Measurements from ENCODE around the gene AQP10.
"Not testable (repeated sequence)": the region's sequence is repeated elsewhere in the genome, so short reads cannot be mapped to it uniquely, and the experiment has no call there.

AQP10 gene

DNA sequence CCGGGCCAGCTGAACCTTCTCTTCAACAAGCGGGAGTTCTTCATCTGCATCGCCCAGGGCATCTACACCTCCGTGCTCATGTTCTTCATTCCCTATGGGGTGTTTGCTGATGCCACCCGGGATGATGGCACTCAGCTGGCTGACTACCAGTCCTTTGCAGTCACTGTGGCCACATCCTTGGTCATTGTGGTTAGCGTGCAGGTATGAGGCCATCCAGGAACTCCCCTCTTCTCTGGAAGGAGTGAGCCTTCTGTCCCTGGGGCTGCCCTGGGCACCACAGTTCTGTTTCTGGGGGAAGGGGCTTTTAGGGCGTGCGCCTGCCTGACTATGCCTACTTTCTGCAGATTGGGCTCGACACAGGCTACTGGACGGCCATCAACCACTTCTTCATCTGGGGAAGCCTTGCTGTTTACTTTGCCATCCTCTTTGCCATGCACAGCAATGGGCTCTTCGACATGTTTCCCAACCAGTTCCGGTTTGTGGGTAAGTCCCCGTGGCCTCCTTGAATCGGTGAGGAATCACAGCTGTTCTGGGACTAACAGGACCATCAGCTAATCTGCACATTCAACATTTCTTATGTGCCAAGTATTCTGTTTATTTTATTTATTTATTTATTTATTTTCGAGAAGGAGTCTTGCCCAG lies 25.5 kb downstream of the AQP10 start:
- no peak for DNase-seq

DNA sequence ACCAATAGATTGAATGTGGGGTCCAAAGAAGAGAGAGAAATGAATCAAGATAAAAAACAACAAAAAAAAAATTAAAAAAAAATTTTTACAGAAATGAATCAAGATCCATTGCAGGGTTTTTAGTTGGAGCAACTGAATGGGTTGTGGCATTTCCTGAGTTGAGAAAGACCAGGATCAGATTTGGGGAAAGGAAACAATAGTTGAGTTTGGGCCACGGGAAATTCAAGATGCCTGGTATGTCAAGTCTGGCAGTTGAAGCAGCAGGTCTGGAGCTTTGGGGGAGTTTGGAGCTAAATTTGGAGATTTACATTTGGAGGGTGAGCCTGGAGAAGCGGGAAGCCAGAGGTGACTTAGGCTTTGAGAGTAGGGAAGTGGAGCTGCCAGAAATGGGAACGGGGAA lies 27.1 kb downstream of the AQP10 start:
- no peak for DNase-seq

DNA sequence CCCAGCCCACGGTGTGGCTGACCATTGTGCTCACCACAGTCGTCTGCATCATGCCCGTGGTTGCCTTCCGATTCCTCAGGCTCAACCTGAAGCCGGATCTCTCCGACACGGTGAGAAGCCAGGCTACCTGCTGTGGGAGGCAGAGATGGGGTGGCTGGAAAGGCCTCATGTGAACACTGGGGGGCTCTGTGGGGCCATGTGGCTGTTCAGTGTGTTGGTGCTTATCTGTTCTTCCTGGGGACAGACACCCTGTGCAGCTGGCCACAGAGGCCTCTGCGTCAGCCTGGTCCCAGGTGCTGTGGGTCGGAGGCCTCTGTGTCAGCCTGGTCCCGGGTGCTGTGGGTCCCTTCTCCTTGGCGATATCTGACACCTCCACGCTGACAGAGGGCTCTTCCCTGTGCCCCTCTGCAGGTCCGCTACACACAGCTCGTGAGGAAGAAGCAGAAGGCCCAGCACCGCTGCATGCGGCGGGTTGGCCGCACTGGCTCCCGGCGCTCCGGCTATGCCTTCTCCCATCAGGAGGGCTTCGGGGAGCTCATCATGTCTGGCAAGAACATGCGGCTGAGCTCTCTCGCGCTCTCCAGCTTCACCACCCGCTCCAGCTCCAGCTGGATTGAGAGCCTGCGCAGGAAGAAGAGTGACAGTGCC lies 27.7 kb downstream of the AQP10 start:
- no peak for DNase-seq

DNA sequence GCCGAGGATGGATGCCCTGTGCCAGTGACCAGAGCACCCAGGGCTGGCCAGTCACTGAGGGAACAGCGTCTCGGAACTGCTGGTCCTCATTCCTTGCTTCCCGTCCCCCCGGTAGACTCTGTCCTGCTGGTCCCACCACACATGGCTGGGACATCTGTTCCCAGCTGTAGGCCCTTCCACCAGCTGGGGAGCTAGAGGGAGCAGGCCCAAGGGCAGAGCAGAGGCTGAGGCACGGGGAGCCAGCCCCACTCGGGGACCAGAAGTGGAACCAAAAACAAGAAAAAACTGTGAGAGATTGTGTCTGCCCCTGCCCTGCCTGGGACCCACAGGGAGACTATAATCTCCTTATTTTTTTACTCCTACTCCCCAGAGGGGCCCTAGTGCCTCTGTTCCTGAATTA lies 28.2 kb downstream of the AQP10 start:
- no peak for DNase-seq

DNA sequence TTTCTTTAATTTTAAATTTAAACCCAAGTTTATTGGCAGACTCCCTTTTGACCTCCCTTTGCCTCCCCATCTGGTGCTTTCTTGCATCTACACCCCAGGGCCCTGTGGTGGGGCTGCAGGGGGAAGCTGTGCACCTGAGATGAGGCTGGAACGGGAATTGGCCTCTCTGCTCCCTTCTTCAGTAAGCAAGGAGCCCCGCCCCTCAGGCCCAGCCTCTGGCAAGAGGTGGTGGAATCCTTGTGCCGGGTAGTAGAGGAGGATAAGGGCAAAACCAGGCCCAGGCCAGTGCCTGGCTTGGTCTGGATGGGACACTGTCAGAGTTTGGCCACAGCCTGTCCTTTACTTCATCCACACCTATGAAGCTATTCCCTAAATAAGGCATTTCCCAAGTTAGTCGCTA lies 29.5 kb downstream of the AQP10 start:
- no peak for DNase-seq

DNA sequence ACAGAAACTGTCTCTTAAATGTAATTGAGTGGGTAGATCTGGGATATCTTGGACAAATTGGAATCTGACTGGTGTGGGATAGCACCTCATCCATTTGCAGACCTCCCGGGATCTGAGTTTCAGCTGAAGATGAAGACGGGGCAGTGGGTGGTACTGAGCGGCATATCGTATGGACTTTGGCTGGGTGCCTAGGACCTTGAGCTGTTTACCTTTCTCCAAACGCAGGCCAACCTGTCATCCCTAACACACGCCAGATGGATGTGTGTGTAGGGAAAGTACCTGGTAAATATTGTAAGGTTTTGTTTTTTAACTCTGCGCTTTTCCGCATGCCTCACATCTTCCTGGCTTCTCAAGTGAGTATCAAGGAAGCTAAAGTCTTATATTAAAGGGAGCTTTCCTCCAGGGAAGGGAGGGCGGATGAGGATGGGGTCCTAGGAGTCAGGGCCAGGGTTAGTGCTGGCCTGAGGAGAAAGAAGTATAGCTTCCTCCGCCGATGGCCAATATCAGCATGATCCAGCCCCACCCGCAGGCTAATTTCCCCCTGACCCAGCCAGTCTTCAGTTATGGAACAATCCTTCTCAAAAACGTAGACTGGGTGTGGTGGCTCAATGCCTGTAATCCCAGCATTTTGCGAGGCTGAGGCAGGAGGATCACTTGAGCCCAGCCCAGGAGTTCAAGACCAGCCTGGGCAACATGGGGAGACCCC lies 30.6 kb downstream of the AQP10 start:
- no peak for DNase-seq

DNA sequence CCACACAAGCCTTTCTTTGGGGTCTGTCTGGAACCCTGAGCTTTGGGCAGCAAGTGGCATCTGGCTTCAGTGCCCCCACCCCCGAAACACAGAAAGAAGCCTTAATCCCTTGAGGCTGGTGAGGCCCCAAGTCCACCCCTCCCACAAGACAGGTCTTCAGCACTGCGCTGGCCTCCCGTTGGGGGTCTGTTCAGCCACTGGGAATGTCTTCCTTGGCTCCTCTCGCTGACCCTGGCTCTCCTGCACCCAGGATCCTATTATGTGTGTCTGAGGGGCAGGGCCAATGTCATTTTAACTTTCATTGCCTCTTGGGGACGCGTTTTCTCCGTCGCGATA lies 31.3 kb downstream of the AQP10 start:
- DNase-seq: no peak

DNA sequence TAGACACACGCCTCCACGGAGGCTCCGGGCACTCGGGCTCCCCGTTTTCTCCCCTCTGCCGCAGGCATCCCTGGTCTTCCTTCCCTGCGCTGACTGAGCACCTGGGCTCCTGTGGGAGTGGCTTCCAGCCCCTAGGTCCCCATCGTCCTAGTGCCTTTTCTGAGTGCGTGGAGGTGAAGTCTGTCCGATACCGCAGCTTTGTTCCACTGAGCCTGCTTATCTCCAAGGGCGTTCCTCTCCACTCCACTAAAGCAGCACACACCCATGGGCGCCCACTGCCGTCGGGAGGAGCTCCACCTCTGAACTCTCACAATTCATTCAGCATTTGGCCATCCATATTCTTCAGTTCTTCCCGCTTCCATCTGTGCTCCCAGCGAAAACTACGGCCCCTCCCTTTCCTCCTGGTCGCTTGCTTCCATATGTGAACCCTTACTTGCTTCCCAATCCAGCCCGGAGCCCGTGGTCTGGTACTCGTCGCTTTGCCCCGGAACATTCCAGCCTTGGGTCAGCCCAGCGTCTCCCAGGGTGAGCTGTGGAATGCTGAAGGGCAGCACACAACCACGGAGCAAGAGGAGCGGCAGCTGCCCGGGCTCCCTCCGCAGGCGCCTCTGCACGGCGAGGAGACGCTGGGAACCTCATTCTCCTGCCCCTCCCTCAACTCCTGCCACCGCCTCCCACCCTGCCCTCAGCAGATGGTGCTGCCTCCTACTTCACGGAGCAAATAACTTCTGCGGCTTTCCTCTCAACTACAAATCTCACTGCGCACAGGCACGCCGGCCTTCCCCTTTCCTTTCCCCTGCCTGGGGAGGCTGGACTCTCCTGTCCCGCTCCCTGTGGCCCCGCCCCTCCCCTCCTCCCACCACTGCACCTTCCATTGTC lies 31.9 kb downstream of the AQP10 start:
- peak; percentile 52 for DNase-seq

DNA sequence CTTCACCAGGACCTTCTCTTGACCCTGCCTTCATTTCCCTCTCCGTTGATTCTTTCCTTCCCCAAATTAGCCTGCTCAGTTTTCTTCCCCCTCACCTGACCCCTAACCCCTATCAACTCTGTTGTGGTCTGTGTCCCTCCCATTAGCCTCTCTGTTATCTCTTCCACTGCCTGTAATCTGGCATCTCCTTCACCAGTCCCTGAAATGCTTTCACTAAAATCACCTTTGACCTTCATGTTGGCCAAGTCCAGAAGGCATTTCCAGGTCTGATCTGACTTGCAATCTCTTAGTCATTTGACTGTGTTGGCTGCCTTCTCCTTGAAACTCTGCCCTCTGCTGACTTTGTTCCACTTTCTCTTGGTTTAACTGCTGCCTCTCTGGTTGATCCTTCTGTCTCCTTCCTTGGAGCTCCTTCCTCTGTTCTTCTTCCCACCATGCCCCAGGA lies 32.6 kb downstream of the AQP10 start:
- no peak for DNase-seq

DNA sequence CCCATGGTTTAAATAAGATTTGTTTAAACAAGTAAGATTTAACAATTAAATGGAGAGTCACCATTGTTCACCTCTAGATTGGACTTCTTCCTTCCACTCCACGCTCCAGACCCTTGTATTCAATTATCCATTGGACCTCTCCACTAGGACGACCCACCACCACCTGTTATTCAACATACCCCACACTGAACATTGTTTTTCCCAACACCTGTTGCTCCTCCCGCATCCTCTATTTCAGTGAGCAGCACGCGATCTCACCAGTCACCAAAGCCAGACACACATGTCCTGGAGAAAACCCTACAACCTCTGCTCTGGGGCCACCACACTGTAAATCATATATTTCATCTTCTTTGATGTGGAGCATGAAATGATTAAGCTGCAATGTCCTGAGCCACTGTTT lies 33.1 kb downstream of the AQP10 start:
- no peak for DNase-seq

DNA sequence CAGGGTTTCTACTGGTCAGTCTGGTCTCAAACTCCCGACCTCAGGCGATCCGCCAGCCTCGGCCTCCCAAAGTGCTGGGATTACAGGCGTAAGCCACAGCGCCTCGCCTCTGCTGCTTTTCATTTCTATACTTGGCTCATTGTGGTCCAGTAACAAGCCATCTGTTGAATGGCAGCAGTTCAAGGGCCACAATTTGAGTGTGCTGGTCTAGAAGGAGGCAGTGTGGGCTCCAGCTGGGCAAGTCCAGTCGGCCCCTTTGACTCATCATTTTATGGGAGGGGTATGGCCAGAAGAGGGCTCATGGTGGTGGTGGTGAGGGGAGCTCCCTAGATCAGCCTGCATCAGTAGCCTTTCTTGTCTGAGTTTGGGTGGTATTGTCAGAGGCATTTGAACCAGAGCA lies 37.6 kb downstream of the AQP10 start:
- no peak for DNase-seq

DNA sequence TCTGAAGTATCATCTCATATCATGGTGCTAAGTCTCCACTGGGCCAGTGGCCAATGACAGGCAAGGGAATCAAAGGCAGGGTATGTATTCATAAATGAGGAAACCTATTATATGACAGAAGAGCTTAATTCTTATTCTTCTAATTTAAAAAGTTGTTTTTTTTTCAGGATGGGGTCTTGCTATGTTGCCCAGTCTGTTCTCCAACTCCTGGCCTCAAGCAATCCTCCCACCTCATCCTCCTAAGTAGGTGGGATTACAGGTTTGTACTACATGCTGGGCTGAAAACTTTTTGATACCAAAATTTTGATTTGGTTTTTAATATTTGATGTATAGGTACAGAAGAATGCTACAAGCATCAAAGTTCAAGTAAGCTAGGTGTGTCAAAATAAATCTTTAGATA lies 39.4 kb downstream of the AQP10 start:
- DNase-seq: no peak

DNA sequence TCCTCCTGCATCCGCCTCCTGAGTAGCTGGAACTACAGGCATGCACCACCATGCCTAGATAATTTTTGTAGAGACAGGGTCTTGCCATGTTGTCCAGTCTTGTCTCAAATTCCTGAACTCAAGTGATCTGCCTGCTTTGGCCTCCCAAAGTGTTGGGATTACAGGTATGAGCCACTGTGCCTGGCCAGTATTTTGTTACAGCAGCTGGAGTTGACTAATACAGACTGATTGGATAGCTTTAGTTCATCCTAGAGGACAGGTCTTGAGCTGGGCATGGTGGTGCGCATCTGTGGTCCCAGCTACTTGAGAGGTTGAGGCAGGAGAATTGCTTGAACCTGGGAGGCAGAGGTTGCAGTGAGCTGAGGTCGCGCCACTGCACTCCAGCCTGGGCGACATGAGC lies 40.0 kb downstream of the AQP10 start:
- DNase-seq: not testable (repeated sequence)

DNA sequence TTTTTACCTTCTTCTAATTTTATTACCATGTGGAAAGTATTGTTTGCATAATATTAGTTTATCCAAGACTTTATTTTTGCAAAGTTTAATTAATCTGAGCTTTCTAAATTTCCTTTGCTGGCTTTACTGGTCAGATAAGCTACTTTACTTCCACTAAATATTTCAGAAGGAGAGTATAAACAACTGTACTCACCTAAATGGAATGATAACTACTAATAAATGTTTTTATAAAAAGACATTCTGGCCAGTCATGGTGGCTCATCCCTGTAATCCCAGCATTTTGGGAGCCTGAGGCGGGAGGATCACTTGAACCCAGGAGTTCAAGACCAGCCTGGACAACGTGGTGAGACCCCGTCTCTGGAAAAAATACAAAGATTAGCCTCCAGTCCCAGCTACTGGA lies 40.5 kb downstream of the AQP10 start:
- no peak for DNase-seq

DNA sequence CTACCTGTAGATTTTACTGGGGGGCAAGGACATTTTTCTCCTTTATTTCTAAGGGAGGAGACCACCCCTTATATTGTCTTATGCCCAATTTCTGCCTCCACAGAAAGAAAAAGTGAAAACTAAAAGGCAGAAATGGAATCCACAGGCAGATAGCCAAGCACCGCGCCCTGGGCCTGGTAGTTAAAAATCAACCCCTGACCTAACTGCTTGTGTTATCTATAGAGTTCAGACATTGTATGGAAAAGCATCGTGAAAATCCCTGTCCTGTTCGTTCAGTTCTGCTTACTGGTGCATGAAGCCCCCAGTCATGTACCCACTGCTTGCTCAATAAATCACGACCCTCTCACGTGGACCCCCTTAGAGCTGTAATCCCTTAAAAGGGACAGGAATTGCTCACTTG lies 50.5 kb downstream of the AQP10 start:
- no peak for DNase-seq

DNA sequence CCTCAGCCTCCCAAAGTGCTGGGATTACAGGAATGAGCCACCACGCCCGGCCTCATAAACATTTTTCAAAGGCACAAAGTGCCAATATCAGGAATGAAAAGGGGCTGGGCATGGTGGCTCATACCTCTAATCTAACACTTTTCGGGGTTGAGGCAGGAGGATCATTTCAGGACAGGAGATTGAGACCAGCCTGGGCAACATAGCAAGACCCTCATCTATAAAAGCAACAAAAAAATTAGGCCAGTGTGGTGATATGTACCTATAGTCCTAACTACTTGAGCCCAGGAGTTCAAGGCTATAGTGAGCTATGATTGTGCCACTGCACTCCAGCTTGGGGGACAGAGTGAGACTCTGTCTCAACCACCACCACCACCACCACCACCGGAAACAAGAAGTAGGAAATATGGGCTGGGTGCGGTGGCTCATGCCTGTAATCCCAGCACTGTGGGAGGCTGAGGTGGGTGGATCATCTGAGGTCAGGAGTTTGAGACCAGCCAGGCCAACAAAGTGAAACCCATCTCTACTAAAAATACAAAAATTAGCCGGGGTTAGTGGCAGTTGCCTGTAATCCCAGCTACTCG lies 53.0 kb downstream of the AQP10 start:
- DNase-seq: not testable (repeated sequence)
